ENCODE results near the gene PROK2.

DNA sequence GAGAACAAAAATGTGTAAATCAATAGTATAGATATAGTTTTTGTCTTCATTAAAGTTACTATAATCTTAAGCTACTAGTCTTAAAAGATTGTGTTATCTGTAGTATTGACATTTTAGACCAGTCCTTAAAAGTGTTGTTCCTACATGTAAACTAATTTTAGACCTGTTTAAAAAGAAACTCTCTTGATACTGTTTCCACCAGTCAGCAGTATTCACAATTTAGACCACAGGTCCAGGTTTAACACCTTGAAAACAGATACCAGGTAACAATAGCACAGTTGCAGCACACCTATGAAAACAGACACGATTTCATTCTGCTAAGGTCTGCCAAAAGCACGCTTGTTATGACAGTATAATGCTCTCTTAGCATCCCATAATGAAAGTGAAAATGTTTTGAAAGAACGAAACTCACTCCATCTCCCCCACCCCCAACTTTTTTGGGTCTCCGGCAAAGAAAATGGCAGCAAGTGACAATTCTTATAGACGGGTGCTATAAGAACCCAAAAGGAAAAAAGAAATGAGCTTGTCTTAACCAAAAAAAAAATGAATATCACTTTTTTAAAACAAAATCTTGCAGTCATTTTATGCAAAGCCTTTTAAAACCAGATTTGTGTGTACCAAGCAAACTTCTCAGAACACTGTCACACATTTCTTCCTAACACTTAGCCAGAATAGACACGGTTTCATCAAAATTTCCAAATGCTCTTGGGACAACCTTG lies 61.3 kb downstream of the PROK2 start:
- TF ChIP-seq, protein P1, sequence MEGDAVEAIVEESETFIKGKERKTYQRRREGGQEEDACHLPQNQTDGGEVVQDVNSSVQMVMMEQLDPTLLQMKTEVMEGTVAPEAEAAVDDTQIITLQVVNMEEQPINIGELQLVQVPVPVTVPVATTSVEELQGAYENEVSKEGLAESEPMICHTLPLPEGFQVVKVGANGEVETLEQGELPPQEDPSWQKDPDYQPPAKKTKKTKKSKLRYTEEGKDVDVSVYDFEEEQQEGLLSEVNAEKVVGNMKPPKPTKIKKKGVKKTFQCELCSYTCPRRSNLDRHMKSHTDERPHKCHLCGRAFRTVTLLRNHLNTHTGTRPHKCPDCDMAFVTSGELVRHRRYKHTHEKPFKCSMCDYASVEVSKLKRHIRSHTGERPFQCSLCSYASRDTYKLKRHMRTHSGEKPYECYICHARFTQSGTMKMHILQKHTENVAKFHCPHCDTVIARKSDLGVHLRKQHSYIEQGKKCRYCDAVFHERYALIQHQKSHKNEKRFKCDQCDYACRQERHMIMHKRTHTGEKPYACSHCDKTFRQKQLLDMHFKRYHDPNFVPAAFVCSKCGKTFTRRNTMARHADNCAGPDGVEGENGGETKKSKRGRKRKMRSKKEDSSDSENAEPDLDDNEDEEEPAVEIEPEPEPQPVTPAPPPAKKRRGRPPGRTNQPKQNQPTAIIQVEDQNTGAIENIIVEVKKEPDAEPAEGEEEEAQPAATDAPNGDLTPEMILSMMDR (IDR thresholded peaks at IDR 0.05): no peak
- TF ChIP-seq POLR2A (IDR thresholded peaks at IDR 0.05): no peak
